Measurements from ENCODE around the gene MAGEA4. TPM values are rescaled to one million over a fixed set of nuclear protein-coding genes. Genes with fewer than 3 reads are reported as not detected.
"Not testable (repeated sequence)": the region's sequence is repeated elsewhere in the genome, so short reads cannot be mapped to it uniquely, and the experiment has no call there.

MAGEA4 gene
- total RNA-seq, 2 experiments from 2014 or later: not detected

- ATAC-seq (no peak), DNase-seq (no peak)
- intact Hi-C loops (cut with micrococcal nuclease): no loop called here
- Mint-ChIP-seq H3K27ac (no peak overlapping the region), H3K36me3 (ENCODE audit: low read depth) (no peaks in the 10 kb centered on the region), H3K4me1 (ENCODE audit: low read depth) (no peaks in the 10 kb centered on the region), H3K27me3 (no peaks in the 10 kb centered on the region), H3K9me3 (no peaks in the 10 kb centered on the region), H3K4me3 (no peak overlapping the region)
- ChIA-PET CTCF (no interaction called here), POLR2A (no interaction called here)
- TF ChIP-seq CTCF (IDR thresholded peaks at IDR 0.05): no peak
These were observed 13.1 kb upstream of the MAGEA4 start for GRCh38 chrX:151899622-151900021.

GRCh38 chrX:151901826-151902225 lies 10.9 kb upstream of the MAGEA4 start:
- Mint-ChIP-seq H3K4me1 (ENCODE audit: low read depth) (no peaks in the 10 kb centered on the region), H3K4me3 (no peak overlapping the region), H3K9me3 (no peaks in the 10 kb centered on the region), H3K27me3 (no peaks in the 10 kb centered on the region), H3K27ac (no peak overlapping the region), H3K36me3 (ENCODE audit: low read depth) (no peaks in the 10 kb centered on the region)
- ChIA-PET POLR2A (no interaction called here), CTCF (no interaction called here)
- intact Hi-C loops (cut with micrococcal nuclease): no loop called here
- ATAC-seq: no peak
- TF ChIP-seq CTCF (IDR thresholded peaks at IDR 0.05): no peak
- no peak for DNase-seq

GRCh38 chrX:151902813-151903591 lies 9.7 kb upstream of the MAGEA4 start:
- CTCF ChIA-PET: no interaction called here
- no peak for TF ChIP-seq CTCF (IDR thresholded peaks at IDR 0.05)
- DNase-seq: no peak
- no peaks in the 10 kb centered on the region for H3K9me3 Mint-ChIP-seq
- H3K36me3 Mint-ChIP-seq (ENCODE audit: low read depth): no peaks in the 10 kb centered on the region
- no peak for ATAC-seq
- no peaks in the 10 kb centered on the region for H3K4me1 Mint-ChIP-seq (ENCODE audit: low read depth)
- intact Hi-C loops (cut with micrococcal nuclease): no loop called here
- H3K27ac Mint-ChIP-seq: no peak overlapping the region
- POLR2A ChIA-PET: no interaction called here
- H3K27me3 Mint-ChIP-seq: no peaks in the 10 kb centered on the region
- H3K4me3 Mint-ChIP-seq: no peak overlapping the region

GRCh38 chrX:151904989-151905388 lies 7.7 kb upstream of the MAGEA4 start:
- Mint-ChIP-seq H3K27me3 (no peaks in the 10 kb centered on the region), H3K36me3 (ENCODE audit: low read depth) (no peaks in the 10 kb centered on the region), H3K9me3 (no peaks in the 10 kb centered on the region), H3K4me3 (no peak overlapping the region), H3K27ac (no peak overlapping the region), H3K4me1 (ENCODE audit: low read depth) (no peaks in the 10 kb centered on the region)
- no peak for TF ChIP-seq CTCF (IDR thresholded peaks at IDR 0.05)
- ATAC-seq (no peak), DNase-seq (no peak)
- ChIA-PET CTCF (no interaction called here), POLR2A (no interaction called here)
- intact Hi-C loops (cut with micrococcal nuclease): no loop called here

- DNase-seq (no peak), ATAC-seq (no peak)
- no peaks in the 10 kb centered on the region for H3K4me1 Mint-ChIP-seq (ENCODE audit: low read depth)
- TF ChIP-seq CTCF (IDR thresholded peaks at IDR 0.05): no peak
- no peaks in the 10 kb centered on the region for H3K27me3 Mint-ChIP-seq
- no peaks in the 10 kb centered on the region for H3K36me3 Mint-ChIP-seq (ENCODE audit: low read depth)
- ChIA-PET CTCF (no interaction called here), POLR2A (no interaction called here)
- H3K4me3 Mint-ChIP-seq: no peak overlapping the region
- no peak overlapping the region for H3K27ac Mint-ChIP-seq
- H3K9me3 Mint-ChIP-seq: no peaks in the 10 kb centered on the region
- intact Hi-C loops (cut with micrococcal nuclease): no loop called here
These were observed 468 bp upstream of the MAGEA4 start for GRCh38 chrX:151912221-151912620.

GRCh38 chrX:151918736-151919135 lies 6.0 kb downstream of the MAGEA4 start:
- H3K36me3 Mint-ChIP-seq (ENCODE audit: low read depth); H3K27me3 Mint-ChIP-seq; POLR2A ChIA-PET; DNase-seq; H3K4me1 Mint-ChIP-seq (ENCODE audit: low read depth); H3K9me3 Mint-ChIP-seq; CTCF ChIA-PET; H3K27ac Mint-ChIP-seq; H3K4me3 Mint-ChIP-seq; ATAC-seq; intact Hi-C loops (cut with micrococcal nuclease): not testable (repeated sequence)
